HepG2 (cell line): ENCODE measurements around the gene UBC. TPM values are rescaled to one million over a fixed set of nuclear protein-coding genes. Genes with fewer than 3 reads are reported as not detected.

ENCODE experiments used
- ETV5 ChIP-seq: IDR thresholded peaks from 2 replicates; pipeline ENCODE4 v1.6.1; 2018; ENCODE audit warnings: missing biosample characterization, missing genetic modification reagents, inconsistent platforms, borderline replicate concordance
- HNRNPL ChIP-seq: fragments of 200-400 bp; formaldehyde crosslinking; IDR thresholded peaks from 2 replicates; pipeline ENCODE4 v1.6.1; 2017; ENCODE audit warnings: mild to moderate bottlenecking, low read depth, low read length
- LRRFIP1 ChIP-seq: sonication (generic); formaldehyde crosslinking; conservative IDR thresholded peaks from 2 replicates; pipeline ENCODE4 v1.4.0; 2020; ENCODE audit warnings: missing genetic modification reagents
- REST ChIP-seq, 2 experiments: IDR thresholded peaks; 2 replicates each; pipeline ENCODE4 v1.6.1; 2011 to 2012; ENCODE audit warnings: low read length in 2 of 2, borderline replicate concordance in 1 of 2, low read depth in 1 of 2, mild to moderate bottlenecking in 1 of 2, moderate library complexity in 1 of 2
- SMARCE1 ChIP-seq: fragments of 450-650 bp; IDR thresholded peaks from 2 replicates; pipeline ENCODE4 v1.6.1; 2017; ENCODE audit warnings: borderline replicate concordance
- ZBTB20 ChIP-seq: sonication (generic); formaldehyde crosslinking; IDR thresholded peaks from 2 replicates; pipeline ENCODE4 v1.8.1; 2023; ENCODE audit warnings: missing genetic modification reagents, low read depth, mild to moderate bottlenecking, borderline replicate concordance
- ZNF101 ChIP-seq: sonication (generic); formaldehyde crosslinking; IDR thresholded peaks from 2 replicates; pipeline ENCODE4 v1.4.0; 2020; ENCODE audit warnings: mild to moderate bottlenecking, low read depth, missing genetic modification reagents, borderline replicate concordance
- ZNF138 ChIP-seq: sonication (generic); formaldehyde crosslinking; IDR thresholded peaks from 2 replicates; pipeline ENCODE4 v1.5.0; 2020; ENCODE audit warnings: mild to moderate bottlenecking, low read depth, missing genetic modification reagents
- ZNF549 ChIP-seq: sonication (generic); formaldehyde crosslinking; IDR thresholded peaks from 2 replicates; pipeline ENCODE4 v1.5.0; 2020; ENCODE audit warnings: missing genetic modification reagents
- ZNF672 ChIP-seq: sonication (generic); formaldehyde crosslinking; IDR thresholded peaks from 2 replicates; pipeline ENCODE4 v1.8.1; 2022; ENCODE audit warnings: missing genetic modification reagents
- ZUFSP ChIP-seq: sonication (generic); formaldehyde crosslinking; IDR thresholded peaks from 2 replicates; pipeline ENCODE4 v1.9.0; 2021; ENCODE audit warnings: missing genetic modification reagents, mild to moderate bottlenecking, borderline replicate concordance
- polyA plus RNA-seq, 8 experiments: library from polyadenylated mRNA; depleted of rRNA in 3 of 8; stranded (reverse) in 7 of 8; unstranded in 1 of 8; fragments of >200 nt; fragmentation: Illumina TruSeq in 4 of 8; extraction: Trizol in 4 of 8; gene quantifications; 2 replicates each; pipeline versions ENCODE4 v1.2.1 to v1.2.3, GENCODE V29; 2011 to 2016; ENCODE audit warnings: low read depth in 4 of 8, missing spikeins in 1 of 8, mixed read lengths in 1 of 8; ENCODE audit not compliant: insufficient read depth in 1 of 8
- total RNA-seq, 5 experiments: library from RNA; depleted of rRNA; stranded (reverse); fragments of >200 nt; fragmentation: Illumina TruSeq; extraction: Trizol; gene quantifications; 2 replicates each; pipeline ENCODE4 v1.2.3, GENCODE V29; 2016; ENCODE audit warnings: low read depth in 1 of 5
- TF ChIP-seq, protein P1 (sequence below): sonication (generic); formaldehyde crosslinking; IDR thresholded peaks from 2 replicates; pipeline ENCODE4 v1.8.1; 2023; ENCODE audit warnings: missing genetic modification reagents, inconsistent platforms, borderline replicate concordance
- TF ChIP-seq, protein P2 (sequence below): sonication (generic); formaldehyde crosslinking; IDR thresholded peaks from 2 replicates; pipeline ENCODE4 v1.4.0; 2020; ENCODE audit warnings: missing genetic modification reagents
- TF ChIP-seq, protein P3 (sequence below): sonication (generic); formaldehyde crosslinking; IDR thresholded peaks from 2 replicates; pipeline ENCODE4 v1.5.0; 2020; ENCODE audit warnings: missing genetic modification reagents, mild to moderate bottlenecking, borderline replicate concordance

The UBC gene
- total and polyA plus RNA-seq, 2 of the 13 experiments (the other 11 are each of a cell fraction or from before 2014, with no cell fraction given) = 805 to 1,432 TPM

GRCh38 chr12:124898200-124898922, 16.1 kb downstream of the UBC start (continued):
- no peak for TF ChIP-seq LRRFIP1 (CRISPR knock-in tag)
- no peak for TF ChIP-seq ZNF672
- TF ChIP-seq HNRNPL = peak; percentile 99
- TF ChIP-seq, protein P1, sequence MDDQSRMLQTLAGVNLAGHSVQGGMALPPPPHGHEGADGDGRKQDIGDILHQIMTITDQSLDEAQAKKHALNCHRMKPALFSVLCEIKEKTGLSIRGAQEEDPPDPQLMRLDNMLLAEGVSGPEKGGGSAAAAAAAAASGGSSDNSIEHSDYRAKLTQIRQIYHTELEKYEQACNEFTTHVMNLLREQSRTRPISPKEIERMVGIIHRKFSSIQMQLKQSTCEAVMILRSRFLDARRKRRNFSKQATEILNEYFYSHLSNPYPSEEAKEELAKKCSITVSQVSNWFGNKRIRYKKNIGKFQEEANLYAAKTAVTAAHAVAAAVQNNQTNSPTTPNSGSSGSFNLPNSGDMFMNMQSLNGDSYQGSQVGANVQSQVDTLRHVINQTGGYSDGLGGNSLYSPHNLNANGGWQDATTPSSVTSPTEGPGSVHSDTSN (CRISPR knock-in tag) = no peak
- TF ChIP-seq, protein P2, sequence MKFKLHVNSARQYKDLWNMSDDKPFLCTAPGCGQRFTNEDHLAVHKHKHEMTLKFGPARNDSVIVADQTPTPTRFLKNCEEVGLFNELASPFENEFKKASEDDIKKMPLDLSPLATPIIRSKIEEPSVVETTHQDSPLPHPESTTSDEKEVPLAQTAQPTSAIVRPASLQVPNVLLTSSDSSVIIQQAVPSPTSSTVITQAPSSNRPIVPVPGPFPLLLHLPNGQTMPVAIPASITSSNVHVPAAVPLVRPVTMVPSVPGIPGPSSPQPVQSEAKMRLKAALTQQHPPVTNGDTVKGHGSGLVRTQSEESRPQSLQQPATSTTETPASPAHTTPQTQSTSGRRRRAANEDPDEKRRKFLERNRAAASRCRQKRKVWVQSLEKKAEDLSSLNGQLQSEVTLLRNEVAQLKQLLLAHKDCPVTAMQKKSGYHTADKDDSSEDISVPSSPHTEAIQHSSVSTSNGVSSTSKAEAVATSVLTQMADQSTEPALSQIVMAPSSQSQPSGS (CRISPR knock-in tag) = no peak
- TF ChIP-seq, protein P3, sequence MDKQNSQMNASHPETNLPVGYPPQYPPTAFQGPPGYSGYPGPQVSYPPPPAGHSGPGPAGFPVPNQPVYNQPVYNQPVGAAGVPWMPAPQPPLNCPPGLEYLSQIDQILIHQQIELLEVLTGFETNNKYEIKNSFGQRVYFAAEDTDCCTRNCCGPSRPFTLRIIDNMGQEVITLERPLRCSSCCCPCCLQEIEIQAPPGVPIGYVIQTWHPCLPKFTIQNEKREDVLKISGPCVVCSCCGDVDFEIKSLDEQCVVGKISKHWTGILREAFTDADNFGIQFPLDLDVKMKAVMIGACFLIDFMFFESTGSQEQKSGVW (CRISPR knock-in tag) = no peak
- no peak for TF ChIP-seq REST (IDR thresholded peaks at IDR 0.05; ENCODE audit: borderline replicate concordance in 1 of 2, low read depth in 1 of 2, low read length in 2 of 2)
- no peak for TF ChIP-seq ZNF101
- TF ChIP-seq ETV5 (CRISPR knock-in tag) = 0 out of 2 replicates have a peak, but pooled peaks have one; percentile 25
- TF ChIP-seq ZUFSP (CRISPR knock-in tag) = no peak
- no peak for TF ChIP-seq SMARCE1
- TF ChIP-seq ZNF549 (CRISPR knock-in tag) = no peak
- no peak for TF ChIP-seq ZBTB20 (CRISPR knock-in tag)
- no peak for TF ChIP-seq ZNF138 (CRISPR knock-in tag)
